NCI-H226 (cell line): ENCODE measurements around the gene PLAAT1.
A peak's percentile ranks its signal among the peaks of the same experiment; 100 is the strongest.

Experiments
- DNase-seq: peaks from one replicate; pipeline ENCODE4 v3.0.0-alpha.2; 2015

The PLAAT1 gene

GRCh38 chr3:193253986-193254660 is 13.1 kb downstream of the PLAAT1 start:
- no peak for DNase-seq

GRCh38 chr3:193261970-193262369 is 20.9 kb downstream of the PLAAT1 start:
- no peak for DNase-seq

GRCh38 chr3:193262707-193263106 is 21.7 kb downstream of the PLAAT1 start:
- DNase-seq: no peak

GRCh38 chr3:193269343-193270028 is 28.5 kb downstream of the PLAAT1 start:
- DNase-seq: no peak

- DNase-seq: no peak
These were observed 29.4 kb downstream of the PLAAT1 start for GRCh38 chr3:193270451-193270850.

- no peak for DNase-seq
These were observed 30.2 kb downstream of the PLAAT1 start for GRCh38 chr3:193271101-193271840.

GRCh38 chr3:193292386-193292785 is 51.4 kb downstream of the PLAAT1 start:
- DNase-seq: peak; percentile 4

GRCh38 chr3:193295985-193296384 is 55.0 kb downstream of the PLAAT1 start:
- DNase-seq: no peak

- peak; percentile 39 for DNase-seq
These were observed 56.4 kb downstream of the PLAAT1 start for GRCh38 chr3:193297421-193297820.

- peak; percentile 72 for DNase-seq
These were observed 60.4 kb downstream of the PLAAT1 start for GRCh38 chr3:193301433-193301832.

GRCh38 chr3:193305356-193305755 is 64.3 kb downstream of the PLAAT1 start:
- no peak for DNase-seq

- DNase-seq: no peak
These were observed 70.1 kb downstream of the PLAAT1 start for GRCh38 chr3:193310914-193311723.

- no peak for DNase-seq
These were observed 72.3 kb downstream of the PLAAT1 start for GRCh38 chr3:193313061-193313958.

GRCh38 chr3:193314161-193314560 is 73.1 kb downstream of the PLAAT1 start:
- DNase-seq: no peak

GRCh38 chr3:193317682-193318300 is 76.8 kb downstream of the PLAAT1 start:
- DNase-seq: no peak
